Endothelial cell of umbilical vein (primary cell): Measurements from ENCODE around the gene ARHGAP15. TPM values are rescaled to one million over a fixed set of nuclear protein-coding genes. Genes with fewer than 3 reads are reported as not detected.

Experiments used
- BruUV-seq: library from RNA; stranded (reverse); fragments of 400-500 nt; replicated peaks from 2 replicates; lab custom pipeline; 2021; lab: Mats Ljungman, UMichigan
- CTCF ChIA-PET: fragments of 300-600, 350-600 bp; sonication (Branson Sonifier 250); formaldehyde crosslinking; loops from one replicate; lab custom pipeline; 2021; ENCODE audit warnings: antibody characterized with exemption, inconsistent platforms; lab: Charles Lee
- POLR2A ChIA-PET: fragments of 300-600, 350-600 bp; sonication (Branson Sonifier 250); formaldehyde crosslinking; loops from one replicate; lab custom pipeline; 2021; ENCODE audit warnings: antibody characterized with exemption, inconsistent platforms; lab: Charles Lee
- DNase-seq: peaks from one replicate; pipeline ENCODE4 v3.0.0-alpha.2; 2011; ENCODE audit warnings: low read depth, low spot score
- FAIRE-seq: peaks from 2 replicates; lab custom pipeline; 2011; peaks lifted over from hg19 to GRCh38; lab: Jason Lieb, UNC
- H2AFZ ChIP-seq: 2 replicates; pipeline ENCODE4 v1.6.0; 2012; ENCODE audit warnings: low read depth, low read length, control low read depth, inconsistent platforms
- H3K27ac ChIP-seq: 2 replicates; pipeline ENCODE4 v1.5.1; 2011; ENCODE audit warnings: low read depth, mild to moderate bottlenecking, control low read depth, low read length, moderate library complexity; ENCODE audit not compliant: insufficient read depth
- H3K27me3 ChIP-seq, 2 experiments: 2 replicates each; pipeline versions ENCODE4 v1.6.0 to v1.6.1; 2011; ENCODE audit warnings: low read length in 2 of 2, mixed read lengths in 1 of 2; ENCODE audit not compliant: control insufficient read depth in 2 of 2, insufficient read depth in 2 of 2
- H3K36me3 ChIP-seq, 2 experiments: 2 replicates in 1 of 2; 3 replicates in 1 of 2; pipeline ENCODE4 v1.5.1; 2011; ENCODE audit warnings: low read length in 2 of 2, mild to moderate bottlenecking in 1 of 2, moderate library complexity in 1 of 2; ENCODE audit not compliant: control insufficient read depth in 2 of 2, insufficient read depth in 2 of 2; ENCODE audit errors: extremely low read depth in 1 of 2
- H3K4me1 ChIP-seq: 3 replicates; pipeline ENCODE4 v1.5.1; 2011; ENCODE audit warnings: mild to moderate bottlenecking, low read length; ENCODE audit not compliant: control insufficient read depth, insufficient read depth; ENCODE audit errors: extremely low read depth
- H3K4me2 ChIP-seq: 2 replicates; pipeline ENCODE4 v1.6.1; 2011; ENCODE audit warnings: low read length, control low read depth, mixed read lengths; ENCODE audit not compliant: insufficient read depth
- H3K4me3 ChIP-seq, 3 experiments: fragments of 200-600 bp in 1 of 3; sonication (generic), shearing (Covaris generic) in 1 of 3; replicated peaks in 1 of 3; 2 replicates each; pipeline ENCODE4 v1.5.1; 2011 to 2016; ENCODE audit warnings: control low read depth in 3 of 3, low read length in 3 of 3, mild to moderate bottlenecking in 2 of 3, inconsistent platforms in 1 of 3, low read depth in 1 of 3, moderate library complexity in 1 of 3; ENCODE audit not compliant: insufficient read depth in 1 of 3
- H3K79me2 ChIP-seq: 2 replicates; pipeline ENCODE4 v1.6.0; 2012; ENCODE audit warnings: low read length, inconsistent platforms; ENCODE audit not compliant: control insufficient read depth, insufficient read depth
- H3K9ac ChIP-seq: replicated peaks from 2 replicates; pipeline ENCODE3; 2011; ENCODE audit warnings: low read length, control low read depth; ENCODE audit not compliant: insufficient read depth; ENCODE audit errors: extremely low read depth
- H3K9me1 ChIP-seq: replicated peaks from 3 replicates; pipeline ENCODE4 v1.6.0; 2011; ENCODE audit warnings: mild to moderate bottlenecking, low read length; ENCODE audit not compliant: control insufficient read depth, insufficient read depth; ENCODE audit errors: extremely low read depth
- H3K9me3 ChIP-seq: replicated peaks from 2 replicates; pipeline ENCODE4 v1.5.1; 2012; ENCODE audit warnings: low read length, inconsistent platforms; ENCODE audit not compliant: control insufficient read depth, insufficient read depth
- H4K20me1 ChIP-seq: replicated peaks from 2 replicates; pipeline ENCODE3; 2011; ENCODE audit warnings: mild to moderate bottlenecking, low read length; ENCODE audit not compliant: control insufficient read depth, insufficient read depth; ENCODE audit errors: extremely low read depth
- CTCF ChIP-seq, 2 donors: IDR thresholded peaks; 1 replicate in 1 of 2; 2 replicates in 1 of 2; pipeline ENCODE4 v1.5.1; 2011; ENCODE audit warnings: low read length in 2 of 2, mild to moderate bottlenecking in 2 of 2, moderate library complexity in 2 of 2, control low read depth in 1 of 2, inconsistent platforms in 1 of 2, low read depth in 1 of 2; ENCODE audit not compliant: insufficient read depth in 1 of 2; ENCODE audit errors: extremely low read depth in 1 of 2
- EZH2 ChIP-seq: IDR thresholded peaks from 2 replicates; pipeline ENCODE4 v1.6.1; 2012; ENCODE audit warnings: borderline replicate concordance, low read depth, mild to moderate bottlenecking, moderate library complexity, low read length, inconsistent platforms; ENCODE audit not compliant: severe bottlenecking
- FOS ChIP-seq: IDR thresholded peaks from 2 replicates; pipeline ENCODE4 v1.6.1; 2011; ENCODE audit warnings: mild to moderate bottlenecking, low read length, moderate library complexity, borderline replicate concordance; ENCODE audit not compliant: insufficient read depth
- GATA2 ChIP-seq: IDR thresholded peaks from 2 replicates; pipeline ENCODE4 v1.7.0; 2011; ENCODE audit warnings: low read depth, mild to moderate bottlenecking, moderate library complexity, mixed read lengths, low read length; ENCODE audit not compliant: insufficient read length, insufficient read depth
- JUN ChIP-seq: IDR thresholded peaks from 2 replicates; pipeline ENCODE4 v1.6.1; 2011; ENCODE audit warnings: borderline replicate concordance, low read depth; ENCODE audit not compliant: insufficient read length, insufficient read depth
- MAX ChIP-seq: IDR thresholded peaks from 2 replicates; pipeline ENCODE4 v1.6.1; 2011; ENCODE audit not compliant: insufficient read depth, insufficient read length
- MYC ChIP-seq: IDR thresholded peaks from one replicate; pipeline ENCODE4 v1.6.1; 2011; ENCODE audit warnings: mild to moderate bottlenecking, low read depth, low read length
- POLR2A ChIP-seq: IDR thresholded peaks from 2 replicates; pipeline ENCODE4 v1.6.1; 2012; ENCODE audit warnings: low read depth, mild to moderate bottlenecking, control low read depth, low read length
- POLR2AphosphoS5 ChIP-seq: IDR thresholded peaks from 2 replicates; pipeline ENCODE4 v1.6.1; 2012; ENCODE audit warnings: low read depth, mild to moderate bottlenecking, control low read depth, low read length, moderate library complexity; ENCODE audit not compliant: insufficient read depth
- dilution Hi-C: fragments of 300-500 bp; cut with MboI; formaldehyde crosslinking; loops from one replicate; pipeline ENCODE4 v1.15.0; 2019; ENCODE audit warnings: low sequenced_read_pairs; ENCODE audit not compliant: extremely low pct_ligation_motif_present
- intact Hi-C: fragments of 100-400 bp; cut with micrococcal nuclease; formaldehyde crosslinking; loops from one replicate; pipeline ENCODE4 v1.10.0; 2022
- polyA plus RNA-seq, 4 experiments: library from polyadenylated mRNA; depleted of rRNA in 3 of 4; stranded (reverse) in 3 of 4; unstranded in 1 of 4; fragments of >200 nt; gene quantifications; 2 replicates each; pipeline versions ENCODE4 v1.2.1 to v1.2.3, GENCODE V29; 2011 to 2012; ENCODE audit warnings: missing spikeins in 1 of 4
- total RNA-seq: library from RNA; stranded (reverse); gene quantifications from 2 replicates; pipeline ENCODE4 v1.2.3, GENCODE V29; 2021

Gene ARHGAP15
- total and polyA plus RNA-seq, 2 donors (not counting 3 experiments of a cell fraction or from before 2014, with no cell fraction given): not detected

GRCh38 chr2:143481237-143481623 lies 352.0 kb downstream of the ARHGAP15 start:
- no peaks in the 10 kb centered on the region for H4K20me1 ChIP-seq
- H3K4me2 ChIP-seq: no peak overlapping the region
- H3K4me1 ChIP-seq: no peaks in the 10 kb centered on the region
- intact Hi-C loops (loop anchor here (10.0 kb wide), 1 partner anchor 634 kb away; no protein-coding TSS in a partner anchor), dilution Hi-C loops (no loop called here)
- BruUV-seq: no TSS peak
- no peak for TF ChIP-seq MYC
- TF ChIP-seq GATA2: no peak
- no peak for TF ChIP-seq FOS
- TF ChIP-seq MAX: no peak
- no peak for TF ChIP-seq EZH2
- TF ChIP-seq CTCF (IDR thresholded peaks at IDR 0.05; ENCODE audit: extremely low read depth in 1 of 2, insufficient read depth in 1 of 2, low read depth in 1 of 2, low read length in 2 of 2): no peak
- TF ChIP-seq POLR2AphosphoS5: no peak
- no peak for TF ChIP-seq JUN
- TF ChIP-seq POLR2A: no peak
- no peak overlapping the region for H3K9ac ChIP-seq
- no peaks in the 10 kb centered on the region for H3K9me1 ChIP-seq
- H3K36me3 ChIP-seq: no peaks in the 10 kb centered on the region
- DNase-seq (no peak), FAIRE-seq (no peak)
- CTCF ChIA-PET: no interaction called here
- no peak overlapping the region for H3K27ac ChIP-seq
- H3K27me3 ChIP-seq: no peaks in the 10 kb centered on the region
- no peaks in the 10 kb centered on the region for H3K79me2 ChIP-seq
- H3K9me3 ChIP-seq: no peaks in the 10 kb centered on the region
- no peak overlapping the region for H2AFZ ChIP-seq
- no peak overlapping the region for H3K4me3 ChIP-seq
- POLR2A ChIA-PET: no interaction called here
